ENCODE data around the gene RPS21. TPM values are rescaled to one million over a fixed set of nuclear protein-coding genes. Genes with fewer than 3 reads are reported as not detected.

Gene RPS21
- total and polyA plus RNA-seq, 2 of the 4 experiments (the other 2 are of a cell fraction): 2,710 to 4,298 TPM

GRCh38 chr20:62353289-62354030 lies 33.4 kb upstream of the RPS21 start:
- Histone ChIP-seq H3K27me3 (ENCODE audit: control insufficient read depth, insufficient read depth, low read length) (no peaks in the 10 kb centered on the region), H3K4ac (ENCODE audit: low read depth, low read length) (no peak overlapping the region), H3K9ac (ENCODE audit: low read depth, low read length) (no peak overlapping the region), H2BK15ac (ENCODE audit: low read depth, low read length) (no peak overlapping the region), H3K36me3 (ENCODE audit: control insufficient read depth, insufficient read depth, low read length) (peaks cover 9% of the 10 kb centered on the region; the same call in 1 of the 2 replicates), H2AK5ac (ENCODE audit: low read depth, low read length) (no peak overlapping the region), H3K4me3 (ENCODE audit: insufficient read depth, low read depth, low read length) (no peak overlapping the region), H4K20me1 (ENCODE audit: insufficient read depth, low read length) (no peaks in the 10 kb centered on the region; the same call in 1 of the 2 replicates), H4K91ac (ENCODE audit: insufficient read depth, low read depth, low read length) (no peak overlapping the region), H4K5ac (ENCODE audit: low read depth, low read length) (no peak overlapping the region), H2AK9ac (replicated peaks; ENCODE audit: low read depth, low read length, poor library complexity) (no peak overlapping the region), H3K23ac (ENCODE audit: low read depth, low read length) (no peak overlapping the region), H3K56ac (ENCODE audit: extremely low read depth, insufficient read depth, low read length) (no peak overlapping the region), H4K8ac (ENCODE audit: low read depth in 2 of 2, low read length in 2 of 2) (no peak overlapping the region), H3K79me1 (ENCODE audit: low read depth in 1 of 2, low read length in 2 of 2) (no peaks in the 10 kb centered on the region), H2BK5ac (ENCODE audit: low read depth, low read length, poor library complexity, severe bottlenecking) (no peak overlapping the region), H3K9me3 (ENCODE audit: control insufficient read depth, insufficient read depth, low read length) (no peaks in the 10 kb centered on the region), H3K27ac (ENCODE audit: insufficient read depth, low read length) (no peak overlapping the region), H3K4me2 (ENCODE audit: low read depth, low read length) (no peak overlapping the region), H2AFZ (replicated peaks; ENCODE audit: low read length, poor library complexity) (peak overlapping the region; percentile 11), H2BK120ac (ENCODE audit: low read depth, low read length) (no peak overlapping the region), H2BK20ac (ENCODE audit: low read depth, low read length) (no peak overlapping the region), H3K14ac (replicated peaks; ENCODE audit: low read depth, low read length) (no peak overlapping the region), H3K9me1 (ENCODE audit: insufficient read depth, low read length) (no peaks in the 10 kb centered on the region), H3K4me1 (ENCODE audit: control insufficient read depth, insufficient read depth, low read length) (peaks cover 26% of the 10 kb centered on the region), H3K18ac (ENCODE audit: low read depth, low read length) (no peak overlapping the region)
- dilution Hi-C loops (cut with HindIII; ENCODE audit: low sequenced_read_pairs, unreplicated experiment): no loop called here
- DNase-seq (no peak), ATAC-seq (ENCODE audit: low read depth) (no peak)
- WGBS, 2 experiments (ENCODE audit: extremely low coverage in 2 of 2, insufficient read length in 1 of 2): 84% methylated on average over 5 of the region's 16 CpGs; no CpG with 5 or more reads in 1 of the 2 experiments
- no TSS peak for BruUV-seq (replicated peaks)
- no peak for TF ChIP-seq RAD21 (IDR thresholded peaks at IDR 0.05; ENCODE audit: low read length)
- TF ChIP-seq SMC3 (IDR thresholded peaks at IDR 0.05; ENCODE audit: low read depth, low read length): no peak
- no peak for TF ChIP-seq MAZ (IDR thresholded peaks at IDR 0.05; ENCODE audit: borderline replicate concordance, low read depth, low read length)
- intact Hi-C loops (cut with micrococcal nuclease): no loop called here
- ChIA-PET POLR2A (ENCODE audit: unreplicated experiment) (no interaction called here), CTCF (no interaction called here)
- in situ Hi-C loops (cut with MboI; ENCODE audit: low sequenced_read_pairs): no loop called here

Measured in IMR-90 (cell line).